HEK293T (cell line): ENCODE data around the gene XRN2.

Experiments used
- CTCF ChIA-PET: fragments of 350-600 bp; formaldehyde crosslinking; extraction: SDS; loops from one replicate; lab custom pipeline; 2021; ENCODE audit warnings: antibody characterized with exemption, inconsistent platforms; lab: Yijun Ruan, JAX
- POLR2A ChIA-PET: fragments of 350-600 bp; formaldehyde crosslinking; extraction: SDS; loops from one replicate; lab custom pipeline; 2020; ENCODE audit warnings: antibody characterized with exemption, inconsistent platforms; lab: Yijun Ruan, JAX
- DNase-seq: peaks from one replicate; pipeline ENCODE4 v3.0.0; 2012; ENCODE audit warnings: mixed read lengths; ENCODE audit errors: extremely low spot score
- ARNT ChIP-seq: fragments of 450-650 bp; IDR thresholded peaks from 2 replicates; pipeline ENCODE4 v1.6.1; 2017; ENCODE audit warnings: mild to moderate bottlenecking
- BHLHE40 ChIP-seq: fragments of 450-650 bp; IDR thresholded peaks from 2 replicates; pipeline ENCODE4 v1.6.1; 2016; ENCODE audit warnings: mild to moderate bottlenecking, moderate library complexity, borderline replicate concordance
- CTBP1 ChIP-seq: fragments of 450-650 bp; IDR thresholded peaks from 2 replicates; pipeline ENCODE4 v1.6.1; 2016; ENCODE audit warnings: borderline replicate concordance
- ELF4 ChIP-seq: fragments of 450-650 bp; IDR thresholded peaks from 2 replicates; pipeline ENCODE4 v1.6.1; 2017; ENCODE audit warnings: antibody characterized with exemption
- FOXA1 ChIP-seq: fragments of 450-650 bp; IDR thresholded peaks from 2 replicates; pipeline ENCODE4 v1.6.1; 2016; ENCODE audit warnings: mild to moderate bottlenecking
- FOXK2 ChIP-seq: fragments of 450-650 bp; IDR thresholded peaks from 2 replicates; pipeline ENCODE4 v1.6.1; 2016; ENCODE audit warnings: mild to moderate bottlenecking
- FOXM1 ChIP-seq: fragments of 450-650 bp; IDR thresholded peaks from 2 replicates; pipeline ENCODE4 v1.6.1; 2017; ENCODE audit warnings: mild to moderate bottlenecking, borderline replicate concordance
- HDGF ChIP-seq: fragments of 450-650 bp; IDR thresholded peaks from 2 replicates; pipeline ENCODE4 v1.6.1; 2017; ENCODE audit warnings: antibody characterized with exemption, borderline replicate concordance
- L3MBTL2 ChIP-seq: fragments of 450-650 bp; conservative IDR thresholded peaks from 2 replicates; pipeline ENCODE4 v1.6.1; 2016; ENCODE audit warnings: mild to moderate bottlenecking
- LEF1 ChIP-seq: fragments of 450-650 bp; IDR thresholded peaks from 2 replicates; pipeline ENCODE4 v1.6.1; 2017; ENCODE audit warnings: mild to moderate bottlenecking, borderline replicate concordance
- NFRKB ChIP-seq: fragments of 450-650 bp; IDR thresholded peaks from 2 replicates; pipeline ENCODE4 v1.6.1; 2016; ENCODE audit warnings: mild to moderate bottlenecking, moderate library complexity
- PKNOX1 ChIP-seq: fragments of 450-650 bp; IDR thresholded peaks from 2 replicates; pipeline ENCODE4 v1.6.1; 2016
- SP1 ChIP-seq: fragments of 450-650 bp; IDR thresholded peaks from 2 replicates; pipeline ENCODE4 v1.6.1; 2017
- SUZ12 ChIP-seq: fragments of 450-650 bp; IDR thresholded peaks from 2 replicates; pipeline ENCODE4 v1.6.1; 2016; ENCODE audit warnings: mild to moderate bottlenecking
- TARDBP ChIP-seq: fragments of 450-650 bp; IDR thresholded peaks from 2 replicates; pipeline ENCODE4 v1.6.1; 2016
- ZNF384 ChIP-seq: fragments of 450-650 bp; IDR thresholded peaks from 2 replicates; pipeline ENCODE4 v1.6.1; 2016

XRN2 gene

GRCh38 chr20:21393816-21394519 lies 90.8 kb downstream of the XRN2 start:
- ChIA-PET CTCF (no interaction called here), POLR2A (no interaction called here)
- DNase-seq, result no peak
- no peak for TF ChIP-seq SUZ12
- no peak for TF ChIP-seq SP1
- TF ChIP-seq LEF1, result no peak
- TF ChIP-seq TARDBP, result no peak
- no peak for TF ChIP-seq ZNF384
- no peak for TF ChIP-seq FOXA1
- no peak for TF ChIP-seq HDGF
- no peak for TF ChIP-seq NFRKB
- TF ChIP-seq FOXM1, result no peak
- no peak for TF ChIP-seq PKNOX1
- no peak for TF ChIP-seq FOXK2
- TF ChIP-seq ELF4, result no peak
- TF ChIP-seq CTBP1, result no peak

GRCh38 chr20:21394551-21394950 lies 91.4 kb downstream of the XRN2 start:
- DNase-seq, result no peak
- ChIA-PET CTCF (no interaction called here), POLR2A (no interaction called here)
- TF ChIP-seq LEF1, result no peak
- no peak for TF ChIP-seq SP1
- TF ChIP-seq CTBP1, result no peak
- no peak for TF ChIP-seq NFRKB
- TF ChIP-seq ARNT, result no peak
- TF ChIP-seq SUZ12, result no peak
- no peak for TF ChIP-seq FOXA1
- no peak for TF ChIP-seq HDGF
- no peak for TF ChIP-seq BHLHE40
- TF ChIP-seq FOXK2, result no peak
- TF ChIP-seq PKNOX1, result no peak
- no peak for TF ChIP-seq L3MBTL2
- TF ChIP-seq TARDBP, result no peak
- no peak for TF ChIP-seq FOXM1
- TF ChIP-seq ELF4, result no peak
- no peak for TF ChIP-seq ZNF384

- no peak for DNase-seq
- TF ChIP-seq NFRKB (no peak), BHLHE40 (no peak), ELF4 (no peak), LEF1 (no peak), ARNT (no peak), CTBP1 (no peak), TARDBP (no peak), PKNOX1 (no peak), SP1 (no peak), ZNF384 (no peak), SUZ12 (no peak), FOXK2 (no peak), L3MBTL2 (no peak), HDGF (no peak), FOXA1 (no peak)
- ChIA-PET CTCF (no interaction called here), POLR2A (no interaction called here)
These were observed 92.0 kb downstream of the XRN2 start for GRCh38 chr20:21395051-21395665.

- DNase-seq, result no peak
- TF ChIP-seq FOXA1 (no peak), SUZ12 (no peak), FOXM1 (no peak), FOXK2 (no peak), SP1 (no peak), BHLHE40 (no peak), NFRKB (no peak), LEF1 (no peak), HDGF (no peak), ARNT (no peak)
- CTCF ChIA-PET, result no interaction called here
- POLR2A ChIA-PET, result interaction anchor here (1.1 kb wide), 1 partner anchor 32 kb away, joined by 3 read pairs; no protein-coding TSS in a partner anchor
These were observed 92.8 kb downstream of the XRN2 start for GRCh38 chr20:21395666-21396598.

GRCh38 chr20:21396599-21397340 lies 93.6 kb downstream of the XRN2 start:
- POLR2A ChIA-PET, result interaction anchor here (1.1 kb wide), 1 partner anchor 33 kb away, joined by 3 read pairs; no protein-coding TSS in a partner anchor
- peak; percentile 40 for DNase-seq
- CTCF ChIA-PET, result no interaction called here
- TF ChIP-seq ARNT (peak; percentile 57), LEF1 (no peak), NFRKB (no peak), TARDBP (no peak)
